GM21381 (cell line): ENCODE results near the gene SEPHS1.
A peak's percentile ranks its signal among the peaks of the same experiment; 100 is the strongest.

ENCODE experiments used
- ATAC-seq: cut with Tn5 transposase; IDR thresholded peaks from one replicate; pipeline ENCODE4 v1.9.1; 2021; ENCODE audit warnings: mild to moderate bottlenecking, moderate library complexity; ENCODE audit not compliant: unreplicated experiment

The SEPHS1 gene

DNA sequence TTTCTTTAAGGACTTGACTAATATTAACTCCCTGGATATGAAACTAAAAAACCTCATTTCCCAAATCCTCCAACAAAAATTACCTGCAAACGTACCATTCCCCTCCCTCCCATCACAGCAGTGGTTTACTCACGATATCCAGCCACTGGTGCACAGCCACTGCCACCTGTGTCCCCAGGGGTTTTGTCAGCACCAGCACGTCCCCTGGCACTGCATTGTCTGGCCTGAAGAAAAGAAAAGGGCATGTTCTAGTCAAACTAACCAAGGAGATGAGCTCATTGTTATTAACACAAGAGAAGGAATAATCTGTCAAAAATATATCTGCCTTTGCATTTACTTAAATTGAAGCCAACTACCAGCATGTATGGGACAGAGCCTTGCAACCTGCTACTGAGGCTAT lies 18.5 kb downstream of the SEPHS1 start:
- ATAC-seq, result no peak

DNA sequence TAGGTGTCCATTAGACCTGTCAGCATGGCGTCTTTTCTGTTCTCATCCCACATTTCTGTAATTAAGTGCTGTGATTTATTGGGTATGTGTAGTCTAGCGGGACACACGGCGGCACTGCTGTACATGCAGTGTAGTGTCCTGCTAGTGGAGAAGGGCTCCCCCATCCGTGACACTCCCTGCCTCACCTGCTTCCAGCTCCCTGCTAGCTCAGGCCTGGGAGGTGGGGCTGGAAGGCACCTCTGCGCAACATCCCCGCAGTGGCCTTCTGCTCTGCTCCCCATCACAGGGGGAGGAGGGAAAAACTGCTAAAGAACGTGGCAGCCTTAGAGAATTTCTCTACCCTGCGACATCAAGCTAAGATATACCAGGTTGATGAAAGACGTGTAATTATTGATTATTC lies 19.5 kb downstream of the SEPHS1 start:
- no peak for ATAC-seq

DNA sequence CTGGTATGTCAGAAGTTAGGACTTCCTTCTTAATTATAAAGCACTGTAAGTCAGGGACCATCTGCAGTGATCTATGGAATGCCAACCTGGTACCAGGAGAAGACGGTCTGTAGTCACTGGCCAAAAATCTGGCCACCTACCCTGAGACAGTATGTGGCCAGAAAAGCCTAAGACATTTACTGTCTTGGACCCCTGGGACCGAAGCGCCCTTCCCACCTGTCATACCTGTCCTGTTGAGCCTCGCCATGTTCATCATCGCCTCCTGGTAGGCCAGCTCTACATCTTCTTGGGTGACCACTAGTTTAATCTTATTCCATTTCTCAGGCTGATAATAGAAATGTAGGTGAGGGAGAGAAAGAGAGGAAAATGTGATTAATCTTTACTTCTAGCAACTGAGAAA lies 20.0 kb downstream of the SEPHS1 start:
- no peak for ATAC-seq

DNA sequence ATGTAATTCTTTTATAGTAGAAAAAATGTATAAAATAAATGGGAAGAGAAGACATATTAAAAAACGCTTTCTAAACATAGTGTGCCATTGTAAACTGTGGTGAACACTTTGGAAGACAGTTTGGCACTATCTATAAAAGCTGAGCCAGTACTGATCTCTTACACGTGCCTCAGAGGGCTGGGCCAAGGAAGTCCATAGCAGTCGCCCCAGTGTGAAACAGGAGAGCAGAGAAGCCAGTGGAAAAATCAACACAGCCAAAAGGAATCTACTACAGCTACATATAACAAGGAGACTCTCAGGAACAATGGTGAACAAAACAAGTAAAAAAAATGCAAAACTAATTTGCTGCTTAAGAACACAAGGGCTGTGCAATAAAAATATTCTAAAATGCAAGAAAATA lies 20.6 kb downstream of the SEPHS1 start:
- ATAC-seq, result no peak

GRCh38 chr10:13322615-13323148 lies 25.4 kb downstream of the SEPHS1 start:
- no peak for ATAC-seq

DNA sequence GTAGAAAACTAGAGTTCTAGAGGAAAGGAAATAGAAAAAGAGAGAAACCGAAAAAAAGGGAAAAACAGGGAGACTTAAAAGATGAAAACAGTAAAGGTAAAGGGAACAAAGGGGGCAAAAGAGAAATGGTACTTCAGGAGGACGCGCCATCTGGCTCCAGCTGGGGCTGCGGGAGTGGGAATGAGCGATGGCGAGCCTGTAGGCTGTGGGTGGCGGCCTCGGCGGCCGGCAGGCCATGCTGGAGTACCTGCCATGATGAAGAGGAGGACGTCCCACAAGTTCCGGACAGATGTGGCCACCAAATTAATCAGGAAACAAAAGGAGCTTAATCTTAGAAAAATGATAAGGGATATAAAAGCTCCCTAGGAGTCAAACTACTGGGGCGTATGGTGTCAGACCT lies 26.5 kb downstream of the SEPHS1 start:
- no peak for ATAC-seq

- no peak for ATAC-seq
These were observed 28.9 kb downstream of the SEPHS1 start for GRCh38 chr10:13319166-13319565.

- no peak for ATAC-seq
These were observed 30.6 kb downstream of the SEPHS1 start for GRCh38 chr10:13317474-13317873.

DNA sequence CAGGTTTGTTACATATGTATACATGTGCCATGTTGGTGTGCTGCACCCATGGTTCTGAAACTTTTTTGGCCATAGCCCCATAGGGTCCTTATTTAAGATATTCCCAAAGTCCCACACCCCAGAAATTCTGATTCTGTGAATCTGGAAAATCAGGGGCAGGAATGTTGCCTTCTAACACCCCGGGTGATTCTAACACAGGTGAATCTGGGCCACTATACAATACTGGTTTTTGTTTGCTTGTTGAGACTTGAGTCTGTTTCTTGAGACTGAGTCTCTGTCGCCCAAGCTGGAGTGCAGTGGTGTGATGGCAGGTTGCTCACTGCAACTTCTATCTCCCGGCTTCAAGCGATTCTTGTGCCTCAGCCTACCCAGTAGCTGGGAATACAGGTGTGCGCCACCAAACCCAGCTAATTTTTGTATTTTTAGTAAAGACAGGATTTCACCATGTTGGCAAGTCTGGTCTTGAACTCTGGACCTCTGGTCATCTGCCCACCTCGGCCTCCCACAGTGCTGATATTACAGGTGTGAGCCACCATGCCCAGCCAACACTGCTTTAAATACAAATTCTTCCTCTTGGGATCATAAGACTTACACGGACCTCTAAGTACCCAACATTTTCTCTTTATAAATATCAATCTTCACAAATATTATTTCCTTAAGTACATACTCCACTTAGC lies 31.3 kb downstream of the SEPHS1 start:
- no peak for ATAC-seq

GRCh38 chr10:13315361-13315760 lies 32.7 kb downstream of the SEPHS1 start:
- no peak for ATAC-seq

DNA sequence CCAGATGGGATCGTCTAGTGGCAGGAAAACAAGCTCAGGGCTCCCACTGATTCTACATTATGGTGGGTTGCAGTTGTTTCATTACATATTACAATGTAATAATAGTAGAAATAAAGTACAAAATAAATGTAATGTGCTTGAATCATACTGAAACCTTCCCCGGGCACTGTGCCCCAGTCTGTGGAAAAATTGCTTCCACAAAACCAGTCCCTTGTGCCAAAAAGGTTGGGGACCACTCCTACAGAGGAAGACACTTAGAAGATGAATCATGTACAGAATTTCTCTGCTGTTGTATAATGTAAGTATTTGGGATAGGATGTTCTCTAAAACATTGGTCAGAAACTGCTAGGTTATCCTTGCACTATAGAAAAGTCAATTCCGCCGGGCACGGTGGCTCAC lies 36.9 kb downstream of the SEPHS1 start:
- ATAC-seq, result no peak

GRCh38 chr10:13310518-13311176 lies 37.4 kb downstream of the SEPHS1 start:
- ATAC-seq, result no peak

DNA sequence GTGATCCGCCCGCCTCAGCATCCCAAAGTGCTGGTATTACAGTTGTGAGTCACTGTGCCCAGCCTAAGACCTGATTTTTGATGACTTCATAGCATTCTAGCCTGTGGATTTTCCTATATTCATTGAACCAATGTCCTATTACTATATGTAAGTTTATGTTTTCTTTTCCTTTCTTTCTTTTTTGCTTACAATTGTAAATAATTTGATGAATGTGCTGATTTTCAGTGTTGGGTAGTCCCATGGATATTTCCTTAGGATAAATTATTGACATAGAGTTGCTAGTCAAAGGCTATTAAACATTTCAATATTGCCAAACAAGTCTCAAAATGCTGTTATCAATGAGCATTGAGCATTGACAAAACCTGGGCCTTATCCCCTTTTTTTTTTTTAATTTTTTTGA lies 38.3 kb downstream of the SEPHS1 start:
- ATAC-seq, result no peak

GRCh38 chr10:13308096-13308495 lies 40.0 kb downstream of the SEPHS1 start:
- no peak for ATAC-seq

GRCh38 chr10:13306103-13306502 lies 42.0 kb downstream of the SEPHS1 start:
- ATAC-seq, result no peak

GRCh38 chr10:13302821-13303555 lies 45.1 kb downstream of the SEPHS1 start:
- ATAC-seq, result no peak

DNA sequence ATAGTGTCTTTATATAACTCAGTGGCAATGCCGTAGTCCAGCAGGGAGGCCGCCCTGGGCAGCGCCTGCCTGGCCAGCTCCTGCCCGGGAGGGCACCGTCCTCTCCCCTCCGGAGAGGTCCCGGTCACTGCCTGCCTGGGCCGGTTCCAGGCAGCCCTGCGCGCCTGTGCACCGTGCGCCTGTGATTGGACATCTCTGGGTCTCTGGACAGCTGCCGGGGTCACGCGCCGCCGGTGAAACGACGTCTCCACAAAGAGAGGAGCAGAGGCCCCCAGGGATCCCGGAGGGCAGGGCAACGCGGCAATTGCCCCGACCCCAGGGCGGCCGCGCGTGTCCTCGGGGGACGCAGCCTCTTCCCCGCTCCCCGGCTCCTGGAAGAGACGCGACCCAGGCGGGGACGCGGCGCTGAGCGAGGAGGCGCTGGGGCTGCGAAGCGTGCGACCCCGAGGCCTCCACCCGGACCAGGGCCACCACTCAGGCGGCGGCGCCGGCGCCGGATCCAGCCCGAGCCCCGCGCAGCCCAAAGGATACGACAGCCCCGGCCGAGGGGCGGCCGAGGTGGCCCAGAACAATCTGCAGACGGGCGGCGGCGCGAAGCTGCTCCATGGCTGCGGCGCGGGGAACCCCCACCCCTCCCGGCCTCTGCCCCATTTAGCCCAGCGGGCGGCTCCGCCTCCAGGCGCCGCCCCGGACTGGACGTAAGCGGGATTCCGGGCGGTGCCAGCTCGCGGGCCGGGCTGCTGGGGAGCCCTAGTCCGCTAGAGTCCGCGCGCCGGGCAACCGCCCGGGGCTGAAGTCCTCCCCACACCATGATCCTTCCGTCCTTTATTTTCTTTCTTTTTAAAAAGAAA lies 48.4 kb downstream of the SEPHS1 start, which contains the start of gene PHYH:
PHYH (minus strand) TSS at position 628 of the 851 bp plus-strand sequence; CDS start at position 606, 22 bp downstream.
- ATAC-seq, result peak; percentile 64

DNA sequence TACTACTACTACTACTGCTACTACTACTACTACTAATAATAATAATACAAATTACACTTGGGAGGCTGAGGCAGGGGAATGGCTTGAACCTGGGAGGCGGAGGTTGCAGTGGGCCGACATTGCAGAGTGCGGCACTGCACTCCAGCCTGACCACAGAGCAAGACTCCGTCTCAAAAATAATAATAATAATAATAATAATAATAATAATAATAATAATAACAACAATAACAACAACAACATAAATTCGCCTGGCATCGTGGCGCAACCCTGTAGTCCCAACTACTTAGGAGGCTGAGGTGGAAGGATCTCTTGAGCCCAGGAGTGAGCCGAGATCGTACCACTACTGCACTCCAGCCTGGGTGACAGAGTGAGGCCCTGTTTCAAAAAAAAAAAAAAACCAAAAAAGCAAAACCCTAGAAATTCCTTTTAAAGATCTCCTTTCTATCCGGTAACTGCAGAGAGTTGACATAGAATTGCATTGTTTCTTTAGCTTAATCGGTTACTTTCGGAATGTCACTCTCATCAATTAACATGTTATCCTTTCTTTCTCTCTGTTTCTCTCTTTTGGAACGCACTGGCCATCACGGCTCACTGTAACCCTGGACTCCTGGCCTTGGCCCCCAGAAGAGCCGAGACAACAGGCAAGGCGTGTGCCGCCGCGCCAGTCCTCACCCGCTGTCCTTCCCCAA lies 49.2 kb downstream of the SEPHS1 start:
- no peak for ATAC-seq

DNA sequence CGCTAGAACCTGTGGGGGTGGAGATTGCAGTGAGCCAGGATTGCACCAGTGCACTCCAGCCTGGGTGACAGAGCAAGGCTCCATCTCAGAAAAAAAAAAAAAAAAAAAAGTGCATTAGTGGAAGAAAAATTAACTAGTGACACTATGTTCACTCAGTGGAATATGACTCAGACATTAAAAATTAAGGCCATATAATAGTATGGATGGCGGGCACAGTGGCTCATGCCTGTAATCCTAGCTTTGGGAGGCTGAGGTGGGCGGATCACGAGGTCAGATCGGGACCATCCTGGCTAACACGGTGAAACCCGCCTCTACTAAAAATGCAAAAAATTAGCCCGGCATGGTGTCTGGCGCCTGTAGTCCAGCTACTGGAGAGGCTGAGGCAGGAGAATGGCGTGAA lies 51.6 kb downstream of the SEPHS1 start:
- no peak for ATAC-seq

GRCh38 chr10:13294784-13295183 lies 53.3 kb downstream of the SEPHS1 start:
- no peak for ATAC-seq
